NCI-H2171 treated with DMSO at 0.1 percent for 48 hours (cell line): Measurements from ENCODE around the gene CD200R1.
"Not testable (repeated sequence)": the region's sequence is repeated elsewhere in the genome, so short reads cannot be mapped to it uniquely, and the experiment has no call there.

Experiments used
- DNase-seq: peaks from one replicate; lab custom pipeline; 2025; lab: John Stamatoyannopoulos, UW

The CD200R1 gene

DNA sequence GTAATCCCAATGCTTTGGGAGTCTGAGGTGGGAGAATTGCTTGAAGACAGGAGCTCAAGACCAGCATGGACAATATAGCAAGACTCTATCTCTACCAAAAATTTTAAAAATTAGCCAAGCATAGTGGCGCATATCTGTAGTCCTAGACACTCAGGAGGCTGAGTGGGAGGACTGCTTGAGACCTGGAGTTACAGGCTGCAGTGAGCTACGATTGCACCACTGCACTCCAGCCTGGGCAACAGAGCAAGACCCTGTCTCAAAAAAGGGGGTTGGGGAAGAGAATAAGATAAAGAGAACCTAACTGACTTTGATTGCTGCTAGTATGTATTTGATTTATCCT, 755 bp downstream of the CD200R1 start:
- no peak for DNase-seq

DNA sequence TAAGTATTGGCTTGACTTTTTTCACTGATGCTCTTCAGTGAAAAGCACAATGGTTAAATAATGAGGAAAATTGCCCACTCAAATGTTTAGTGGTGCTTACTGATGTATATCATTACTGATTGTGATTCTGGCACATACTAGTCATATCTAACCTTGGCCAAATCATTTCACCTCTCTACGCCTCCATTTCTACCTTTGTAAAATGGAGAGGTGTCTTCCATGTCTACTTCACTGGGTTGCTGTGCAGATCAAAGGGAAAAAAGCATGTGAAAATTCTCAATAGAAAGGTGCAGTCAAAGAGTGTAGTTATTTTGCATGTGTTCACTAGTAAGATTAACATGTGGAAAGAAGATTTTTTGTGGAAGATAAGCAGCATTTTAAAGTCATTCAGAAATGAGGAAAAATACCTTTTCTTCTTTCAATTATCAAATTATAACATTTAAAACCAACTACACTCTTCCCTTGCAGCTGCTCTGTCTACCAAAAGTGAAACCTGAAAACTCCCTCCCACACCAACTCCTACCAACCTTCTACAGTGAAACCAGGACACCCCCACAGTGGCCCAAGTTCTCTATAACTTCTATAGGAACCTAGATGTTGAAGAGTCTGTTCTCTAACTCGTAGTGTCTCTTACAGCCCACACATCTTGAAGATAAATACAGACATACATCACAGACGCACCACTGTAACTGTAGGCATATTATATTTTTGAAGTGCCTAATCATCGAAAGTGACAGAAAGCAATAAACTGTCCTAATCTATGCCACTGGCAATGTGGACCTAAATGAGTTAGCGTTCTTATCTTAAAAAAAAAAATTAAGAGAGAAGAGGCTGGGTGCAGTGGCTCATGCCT, 1.4 kb downstream of the CD200R1 start:
- DNase-seq = no peak

DNA sequence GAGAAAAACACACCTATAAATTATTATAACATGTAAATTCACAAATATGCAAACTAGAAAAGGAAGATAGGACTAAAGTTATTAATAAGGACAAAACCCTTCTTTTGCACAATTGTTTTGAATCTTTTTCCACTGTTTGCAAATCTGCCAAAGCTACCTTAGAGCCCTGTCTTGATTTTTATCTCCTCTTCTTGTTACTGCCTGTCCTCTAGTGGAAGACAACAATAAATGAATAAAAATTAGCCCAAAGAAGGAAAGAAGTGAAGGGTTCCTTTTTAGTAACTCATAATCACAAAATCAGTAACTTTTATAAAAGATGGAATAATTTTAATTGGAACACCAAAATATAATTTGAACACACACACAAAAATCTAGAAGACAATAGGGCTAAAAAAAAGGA, 2.7 kb downstream of the CD200R1 start:
- no peak for DNase-seq

DNA sequence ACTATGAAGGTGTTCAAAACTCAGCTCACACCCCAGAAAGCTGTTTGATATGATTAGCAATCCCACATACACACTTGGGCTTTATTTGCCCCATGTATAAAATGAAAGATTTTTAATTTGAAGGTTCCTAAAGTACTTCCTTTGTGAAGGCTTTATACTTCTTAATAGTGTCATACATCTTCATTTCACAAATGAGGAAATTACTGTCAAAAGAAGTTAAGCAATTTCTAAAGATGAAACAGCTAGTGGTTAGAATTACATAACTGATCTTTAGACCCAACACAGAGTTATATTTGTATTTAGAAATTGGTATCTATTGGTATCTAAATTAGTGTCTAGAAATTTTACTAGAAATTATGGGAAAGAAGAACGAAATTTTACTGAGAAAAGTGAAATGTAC, 7.1 kb downstream of the CD200R1 start:
- no peak for DNase-seq

DNA sequence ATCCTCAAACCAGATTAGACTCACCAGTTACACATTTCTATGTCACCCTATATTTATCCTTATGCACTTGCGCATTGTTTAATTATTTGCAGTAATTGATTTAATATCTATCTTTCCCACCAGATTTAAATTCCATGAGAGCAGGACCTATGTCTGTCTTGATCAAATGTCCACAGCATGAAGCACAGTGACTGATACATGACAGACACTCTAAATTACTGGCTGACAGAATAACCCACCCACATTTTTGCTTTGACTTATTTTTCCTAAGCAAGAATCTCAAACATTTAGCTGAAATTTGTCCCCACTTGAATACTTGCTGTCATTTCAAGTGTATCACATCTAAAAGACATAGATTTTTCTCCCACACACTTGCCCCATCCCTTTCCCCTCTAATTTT, 7.5 kb downstream of the CD200R1 start:
- no peak for DNase-seq

DNA sequence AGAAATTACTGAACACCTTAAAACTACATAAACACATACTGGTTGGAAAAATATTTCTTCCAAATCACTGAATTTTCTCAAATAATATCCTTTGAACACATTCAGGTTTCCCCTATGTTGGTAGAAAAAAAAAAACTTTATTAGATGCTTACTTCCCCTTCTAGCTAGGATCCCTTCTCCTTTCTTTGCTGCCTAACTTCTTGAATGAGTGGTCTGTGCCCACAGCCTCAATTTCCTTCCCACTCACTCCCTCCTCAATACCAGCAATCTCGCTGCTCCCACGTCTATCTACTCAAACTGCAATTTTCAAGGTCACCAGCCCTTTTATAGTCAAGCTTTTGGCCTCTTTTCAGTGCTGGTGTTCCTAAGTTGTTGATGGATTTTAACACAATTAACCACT, 8.3 kb downstream of the CD200R1 start:
- DNase-seq = no peak

DNA sequence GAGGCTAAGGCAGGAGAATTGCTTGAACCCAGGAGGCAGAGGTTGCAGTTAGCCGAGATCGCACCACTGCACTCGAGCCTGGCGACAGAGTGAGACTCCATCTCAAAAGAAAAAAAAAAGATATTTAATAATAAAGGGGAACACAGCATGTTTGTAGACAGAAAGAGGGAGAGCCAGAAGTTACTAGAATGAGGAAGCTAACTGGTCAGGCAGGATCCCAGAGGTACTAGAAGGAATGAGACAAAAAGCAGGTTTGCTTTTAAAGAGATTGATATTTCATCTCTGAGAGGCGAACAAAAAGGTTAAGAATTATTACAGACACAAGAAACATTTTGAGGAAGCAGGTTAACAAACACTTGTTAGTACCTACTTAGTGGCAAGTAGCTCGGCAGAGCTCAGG, 9.2 kb downstream of the CD200R1 start:
- DNase-seq = no peak

DNA sequence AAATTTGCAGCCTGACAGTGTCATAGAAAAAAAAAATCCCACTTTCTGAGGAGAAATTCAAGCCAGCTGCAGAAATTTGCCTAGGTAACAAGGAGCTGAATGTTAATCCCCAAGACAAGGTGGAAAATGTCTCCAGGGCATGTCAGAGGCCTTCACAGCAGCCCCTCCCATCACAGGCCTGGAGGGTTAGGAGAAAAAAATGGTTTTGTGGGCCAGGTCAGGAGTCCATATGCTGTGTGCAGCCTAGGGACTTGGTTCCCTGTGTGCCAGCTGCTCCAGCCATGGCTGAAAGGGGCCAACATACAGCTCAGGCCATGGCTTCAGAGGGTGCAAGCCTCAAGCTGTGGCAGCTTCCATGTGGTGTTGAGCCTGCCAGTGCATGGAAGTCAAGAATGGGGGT, 11.2 kb downstream of the CD200R1 start:
- no peak for DNase-seq

DNA sequence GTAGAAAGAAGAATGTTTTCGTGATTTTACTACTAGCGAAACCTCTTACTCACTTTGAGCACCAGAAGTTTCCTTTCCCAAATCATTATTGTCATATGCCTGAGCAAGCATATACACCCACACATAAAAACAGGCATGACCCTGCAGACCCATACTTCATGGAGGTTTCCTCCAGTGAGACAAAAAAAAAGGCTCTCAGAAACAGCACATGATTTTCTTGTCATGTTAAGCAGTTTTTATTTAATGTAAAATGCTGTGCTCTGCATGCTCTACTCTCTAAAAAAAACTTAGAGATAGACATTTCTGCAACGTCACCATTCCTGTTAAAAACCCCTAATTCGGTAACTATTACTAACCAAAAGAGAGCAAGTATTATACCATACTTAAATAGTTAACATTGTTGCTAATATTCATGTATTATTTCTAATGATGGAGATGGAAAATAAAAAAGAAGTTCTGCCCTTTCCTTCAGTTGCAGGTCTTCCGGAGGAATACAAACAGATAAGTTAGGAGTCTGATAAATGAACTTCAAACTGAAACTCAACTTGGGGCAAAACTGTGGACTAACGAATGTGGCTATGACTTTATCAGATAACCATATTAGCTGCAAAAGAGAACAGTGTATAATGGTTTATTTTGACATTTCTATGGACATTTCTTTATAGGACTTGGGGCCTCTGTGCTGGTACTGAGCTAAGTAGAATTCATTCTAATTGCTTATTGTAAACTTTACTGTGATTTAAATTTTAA, 15.9 kb downstream of the CD200R1 start:
- DNase-seq = no peak

DNA sequence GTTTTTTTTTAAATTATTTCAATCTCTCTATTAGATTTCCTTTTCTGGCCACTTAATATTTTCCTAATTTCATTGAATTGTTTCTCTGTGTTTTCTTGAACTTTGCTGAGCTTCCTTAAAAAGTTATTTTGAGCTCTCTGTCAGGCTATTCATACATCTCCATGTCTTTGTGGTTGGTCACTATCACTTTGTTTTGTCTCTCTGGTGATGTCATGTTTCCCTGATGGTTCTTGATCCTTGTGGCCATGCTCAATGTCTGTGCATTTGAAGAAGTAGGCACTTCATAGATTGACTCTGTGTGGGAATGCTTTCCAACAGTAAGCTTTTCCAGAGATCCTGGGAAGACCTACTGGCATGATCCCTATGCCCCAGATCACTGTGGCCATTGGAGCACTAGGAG, 18.6 kb downstream of the CD200R1 start:
- no peak for DNase-seq

DNA sequence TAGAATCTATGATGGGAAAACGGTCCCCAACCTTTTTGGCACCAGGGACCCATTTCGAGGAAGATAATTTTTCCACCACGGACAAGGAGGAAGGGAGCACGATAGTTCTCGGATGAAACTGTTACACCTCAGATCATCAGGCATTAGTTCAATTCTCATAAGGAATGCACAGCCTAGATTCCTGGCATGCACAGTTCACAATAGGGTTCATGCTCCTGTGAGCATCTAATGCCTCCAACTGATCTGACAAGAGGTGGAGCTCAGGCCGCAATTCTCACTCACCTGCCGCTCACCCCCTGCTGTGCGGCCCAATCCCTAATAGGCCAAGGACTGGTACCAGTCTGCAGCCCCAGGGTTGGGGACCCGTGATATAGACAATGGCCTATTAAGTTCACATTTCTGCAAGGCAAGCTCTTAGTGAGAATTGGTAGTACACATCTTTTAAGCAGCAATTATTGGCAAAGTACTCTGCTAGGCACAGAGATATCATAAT, 26.5 kb downstream of the CD200R1 start:
- DNase-seq = no peak

DNA sequence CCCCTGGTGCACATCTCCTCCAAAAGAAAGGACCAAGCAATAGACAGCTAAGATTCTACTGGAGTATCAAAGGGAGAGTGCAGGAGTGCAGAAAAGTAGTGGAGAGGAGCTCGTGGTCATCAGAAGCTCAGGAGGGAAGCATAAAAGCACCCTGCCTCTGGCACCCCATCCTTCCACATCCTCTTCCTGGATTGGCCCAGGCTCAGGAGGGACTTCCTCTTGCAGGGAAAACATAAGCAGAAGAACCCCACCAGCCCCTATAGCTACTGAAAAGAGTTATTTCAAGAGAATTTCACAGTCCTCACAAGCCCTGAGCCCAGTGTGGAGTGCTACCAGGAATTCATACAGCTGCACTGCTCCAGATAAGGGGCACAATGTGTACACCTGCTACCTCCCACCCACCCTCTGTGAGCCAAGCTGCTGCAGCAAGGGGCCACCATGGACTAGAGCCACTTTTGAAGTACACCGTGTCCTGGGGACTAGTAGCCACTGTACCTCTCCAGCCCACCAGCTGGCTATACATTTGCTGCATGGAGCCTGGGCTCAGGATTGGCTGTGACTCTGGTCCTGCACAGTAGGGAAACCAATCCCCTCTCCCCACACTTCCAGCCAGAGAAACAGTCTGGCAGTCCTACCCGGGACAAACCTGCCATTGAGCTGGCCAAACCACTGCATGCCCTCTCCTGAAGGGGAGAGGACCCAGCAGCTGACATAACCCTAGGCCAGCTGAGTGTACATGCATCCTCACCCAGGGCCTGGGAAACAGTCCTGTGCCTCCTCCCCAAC, 43.0 kb downstream of the CD200R1 start:
- DNase-seq = no peak

DNA sequence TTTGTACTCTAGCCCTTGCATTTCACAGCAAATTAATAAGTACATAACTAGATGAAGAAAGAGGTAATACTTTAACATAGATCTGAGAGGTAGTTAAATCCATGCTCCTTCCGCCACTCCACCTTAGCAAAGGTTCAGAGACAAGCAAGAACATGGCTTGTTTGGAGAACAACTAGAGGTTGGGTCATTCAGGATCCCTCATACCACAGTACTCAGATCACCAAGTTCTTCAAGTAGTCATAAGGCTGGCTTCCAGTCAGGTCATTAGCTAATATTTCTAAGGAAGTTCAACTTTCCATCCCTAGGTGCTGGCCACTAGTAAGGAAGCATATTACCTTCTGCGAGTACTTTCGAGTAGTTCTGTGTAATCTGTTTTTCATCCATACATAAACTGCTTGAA, 44.1 kb downstream of the CD200R1 start:
- no peak for DNase-seq

DNA sequence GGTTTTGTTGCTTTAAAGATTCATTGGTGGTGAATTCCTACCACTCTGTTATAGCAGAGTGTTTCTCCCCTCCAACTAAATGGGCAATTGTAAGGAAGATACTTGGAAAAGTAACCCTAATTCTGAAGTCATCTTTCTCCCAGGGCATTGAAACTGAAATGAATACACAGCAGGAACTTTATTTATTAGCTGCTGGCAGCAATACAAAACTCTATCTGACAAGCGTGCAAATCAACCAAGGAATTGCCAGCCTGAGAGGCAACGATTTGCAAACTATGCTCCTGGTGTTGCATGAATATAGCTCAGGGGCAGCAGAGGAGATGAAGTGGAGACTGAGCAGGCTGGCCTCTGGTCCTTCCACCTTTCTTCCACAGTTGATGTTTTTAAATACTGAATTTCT, 48.9 kb downstream of the CD200R1 start:
- DNase-seq = no peak

DNA sequence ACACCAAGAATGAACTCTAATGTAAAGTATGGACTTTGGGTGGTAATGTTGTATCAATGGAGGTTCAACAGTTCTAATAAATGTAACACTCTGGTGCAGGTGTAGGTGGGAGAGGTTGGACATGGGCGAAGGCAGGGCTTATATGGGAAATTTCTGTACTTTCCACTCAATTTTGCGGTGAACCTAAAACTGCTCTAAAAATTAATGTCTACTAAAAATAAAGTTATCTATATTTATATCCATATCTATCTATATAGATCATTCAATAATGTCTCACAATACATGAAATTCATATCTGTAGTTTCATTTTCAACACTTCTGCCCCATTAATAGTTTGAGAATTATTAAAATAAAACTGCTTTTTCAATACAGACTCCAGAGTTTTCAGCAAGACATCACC, 49.3 kb downstream of the CD200R1 start:
- DNase-seq = no peak

DNA sequence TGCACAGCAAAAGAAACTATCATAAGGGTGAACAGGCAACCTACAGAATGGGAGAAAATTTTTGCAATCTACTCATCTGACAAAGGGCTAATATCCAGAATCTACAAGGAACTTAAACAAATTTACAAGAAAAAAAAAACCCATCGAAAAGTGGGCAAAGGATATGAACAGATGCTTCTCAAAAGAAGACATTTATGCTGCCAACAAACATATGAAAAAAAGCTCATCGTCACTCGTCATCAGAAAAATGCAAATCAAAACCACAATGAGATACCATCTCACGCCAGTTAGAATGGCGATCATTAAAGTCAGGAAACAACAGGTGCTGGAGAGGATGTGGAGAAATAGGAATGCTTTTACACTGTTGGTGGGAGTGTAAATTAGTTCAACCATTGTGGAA, 55.4 kb downstream of the CD200R1 start:
- not testable (repeated sequence) for DNase-seq

DNA sequence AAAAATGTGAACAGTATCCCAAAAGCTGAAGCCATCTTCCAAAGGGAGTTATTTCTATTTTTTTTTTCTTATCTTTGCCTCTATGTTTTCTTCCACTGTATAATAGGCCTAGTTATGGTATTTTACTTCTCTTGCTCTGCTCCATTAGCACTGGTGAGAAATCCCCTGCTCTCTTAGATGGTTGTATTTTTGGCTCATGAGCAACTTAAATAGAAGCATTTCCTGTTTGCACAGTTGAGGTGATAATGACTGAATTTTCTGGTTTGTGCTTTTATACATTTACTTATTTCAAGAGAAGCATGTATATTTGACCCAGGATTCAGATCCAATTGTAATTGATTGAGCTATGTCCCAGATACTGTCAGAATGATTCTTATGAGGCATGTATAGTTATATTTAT, 66.7 kb downstream of the CD200R1 start:
- DNase-seq = no peak

DNA sequence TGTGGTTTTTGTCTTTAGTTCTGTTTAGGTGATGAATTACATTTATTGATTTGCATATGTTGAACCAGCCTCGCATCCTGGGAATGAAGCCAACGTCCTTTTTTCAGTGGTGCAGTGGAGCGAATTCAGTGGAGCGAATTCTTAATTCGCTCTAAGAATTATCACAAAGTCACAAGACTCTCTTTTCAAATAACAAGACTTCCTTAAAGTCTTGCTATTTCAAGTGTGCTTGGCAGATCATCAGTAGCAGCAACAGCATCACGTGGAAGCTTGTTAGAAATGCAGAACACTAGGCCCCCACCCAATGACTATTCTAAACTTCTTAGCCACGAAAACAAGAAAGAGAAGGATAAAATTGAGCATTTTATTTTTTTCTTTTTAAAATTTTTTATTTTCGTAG, 70.1 kb downstream of the CD200R1 start:
- peak; percentile 19 for DNase-seq

DNA sequence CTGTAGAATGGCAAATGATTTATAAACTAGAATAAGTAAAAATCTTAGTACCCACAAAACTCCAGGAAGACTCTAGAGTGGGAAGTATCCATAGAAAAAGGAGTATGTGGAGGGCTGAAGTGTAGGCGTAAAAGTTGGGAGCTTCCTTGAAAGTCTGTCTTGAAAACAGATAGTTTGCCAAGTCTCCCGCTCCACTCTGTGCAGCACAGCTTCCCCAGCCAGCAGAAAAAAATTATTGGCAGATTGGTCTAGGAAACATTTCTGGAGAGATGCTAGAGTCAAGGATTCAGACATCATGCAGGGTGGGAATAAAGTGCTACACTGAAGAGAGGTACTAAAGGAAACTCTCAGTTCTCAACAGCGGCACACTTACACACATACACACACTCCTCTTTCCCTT, 74.8 kb downstream of the CD200R1 start:
- peak; percentile 27 for DNase-seq

DNA sequence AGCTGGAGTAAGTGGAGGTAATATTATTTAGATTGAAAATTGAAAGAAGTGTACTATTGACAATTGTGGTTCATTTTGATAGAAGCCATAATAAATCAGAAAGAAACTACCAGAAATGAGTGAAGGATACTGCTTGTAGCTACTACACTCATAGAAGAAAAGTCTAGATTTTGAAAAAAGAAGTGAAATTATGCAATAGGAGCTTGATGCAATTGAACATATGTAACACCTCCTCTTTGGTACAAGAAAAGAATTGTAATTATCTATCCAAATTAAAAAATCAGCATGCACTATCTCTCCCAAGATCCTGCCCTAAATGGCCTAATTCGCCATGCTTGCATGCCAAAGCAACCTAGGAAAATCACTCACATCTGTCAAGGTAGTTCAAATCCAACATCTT, 77.1 kb downstream of the CD200R1 start:
- DNase-seq = no peak

DNA sequence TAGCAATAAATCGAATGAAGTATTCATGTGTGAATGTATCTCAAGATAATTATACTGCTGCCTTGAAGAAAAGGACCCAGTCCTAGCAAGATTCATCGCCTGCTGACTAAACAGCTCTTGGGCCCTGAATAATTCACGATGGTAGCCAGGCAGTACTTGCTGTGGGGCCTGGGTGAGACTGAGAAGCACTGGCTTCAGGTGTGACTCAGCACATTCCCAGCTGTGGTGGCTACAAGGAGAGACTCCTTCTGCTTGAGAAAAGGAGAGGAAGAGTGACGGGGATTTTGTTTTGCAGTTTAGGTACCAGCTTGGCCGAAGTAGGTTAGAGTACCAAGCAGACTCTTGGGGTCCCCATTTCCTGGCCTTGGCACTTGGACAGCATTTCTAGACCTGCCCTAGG, 80.6 kb downstream of the CD200R1 start:
- no peak for DNase-seq

DNA sequence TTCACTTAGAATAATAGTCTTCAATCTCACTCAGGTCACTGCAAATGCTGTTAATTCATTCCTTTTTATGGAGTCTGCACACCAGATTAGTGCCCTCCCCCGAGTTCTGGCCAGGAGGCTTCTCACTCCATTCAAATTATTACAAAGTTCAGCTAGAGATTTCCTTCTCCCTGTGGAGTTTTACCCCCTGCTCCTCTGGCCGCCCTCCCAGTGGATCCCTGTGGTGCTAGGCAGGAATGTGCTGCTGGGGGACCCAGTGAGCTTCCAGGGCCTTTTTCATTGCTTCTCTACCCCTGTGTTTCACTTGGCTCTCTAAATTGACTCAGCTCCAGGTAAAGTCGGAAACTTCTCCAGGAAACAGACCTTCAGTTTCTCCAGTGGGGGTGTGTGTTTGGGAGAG, 85.5 kb downstream of the CD200R1 start:
- no peak for DNase-seq
